Measurements from ENCODE around the gene PLEKHA6. TPM values are rescaled to one million over a fixed set of nuclear protein-coding genes. Genes with fewer than 3 reads are reported as not detected.
A peak's percentile ranks its signal among the peaks of the same experiment; 100 is the strongest.

PLEKHA6 gene
- total RNA-seq, 2 donors from 2014 or later = 24.5 to 49.3 TPM

DNA sequence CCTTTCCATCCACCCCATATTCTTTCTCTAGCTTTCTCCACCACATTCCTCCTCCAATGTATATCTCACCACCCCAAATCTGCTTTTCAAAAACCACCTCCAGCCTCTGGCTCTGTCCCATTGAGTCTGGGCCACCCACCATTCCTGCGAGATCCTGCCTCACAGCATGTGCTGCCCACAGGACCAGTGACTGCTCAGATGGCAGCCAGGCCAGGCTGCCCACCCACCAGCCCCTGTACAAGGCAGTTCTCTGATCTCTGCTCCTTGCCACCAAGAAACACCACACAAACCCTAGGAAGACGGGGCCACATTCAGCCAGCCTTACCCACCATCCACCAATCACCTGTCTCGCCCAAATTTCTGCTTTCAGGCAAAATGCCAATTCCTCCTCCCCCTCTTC lies 53.7 kb downstream of the PLEKHA6 start:
- Histone ChIP-seq H3K4me3 (peak overlapping the region in 1 of 2 donors; percentile 27), H3K4me1 (replicated peaks) (peaks cover 9% of the 10 kb centered on the region), H3K27me3 (replicated peaks; ENCODE audit: insufficient read depth) (no peaks in the 10 kb centered on the region), H3K9me3 (no peaks in the 10 kb centered on the region), H3K36me3 (no peaks in the 10 kb centered on the region), H3K27ac (no peak overlapping the region)
- TF ChIP-seq POLR2A (IDR thresholded peaks at IDR 0.05) (no peak), POLR2AphosphoS5 (IDR thresholded peaks at IDR 0.05) (no peak)
- TF ChIP-seq, protein P1, sequence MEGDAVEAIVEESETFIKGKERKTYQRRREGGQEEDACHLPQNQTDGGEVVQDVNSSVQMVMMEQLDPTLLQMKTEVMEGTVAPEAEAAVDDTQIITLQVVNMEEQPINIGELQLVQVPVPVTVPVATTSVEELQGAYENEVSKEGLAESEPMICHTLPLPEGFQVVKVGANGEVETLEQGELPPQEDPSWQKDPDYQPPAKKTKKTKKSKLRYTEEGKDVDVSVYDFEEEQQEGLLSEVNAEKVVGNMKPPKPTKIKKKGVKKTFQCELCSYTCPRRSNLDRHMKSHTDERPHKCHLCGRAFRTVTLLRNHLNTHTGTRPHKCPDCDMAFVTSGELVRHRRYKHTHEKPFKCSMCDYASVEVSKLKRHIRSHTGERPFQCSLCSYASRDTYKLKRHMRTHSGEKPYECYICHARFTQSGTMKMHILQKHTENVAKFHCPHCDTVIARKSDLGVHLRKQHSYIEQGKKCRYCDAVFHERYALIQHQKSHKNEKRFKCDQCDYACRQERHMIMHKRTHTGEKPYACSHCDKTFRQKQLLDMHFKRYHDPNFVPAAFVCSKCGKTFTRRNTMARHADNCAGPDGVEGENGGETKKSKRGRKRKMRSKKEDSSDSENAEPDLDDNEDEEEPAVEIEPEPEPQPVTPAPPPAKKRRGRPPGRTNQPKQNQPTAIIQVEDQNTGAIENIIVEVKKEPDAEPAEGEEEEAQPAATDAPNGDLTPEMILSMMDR (IDR thresholded peaks at IDR 0.05) = no peak
- 83% methylated on average over 3 of the region's 3 CpGs for WGBS
- intact Hi-C loops (cut with DNase I) = loop anchor here (5.0 kb wide), 1 partner anchor 49 kb away; no protein-coding TSS in a partner anchor
- DNase-seq (ENCODE audit: low spot score) = no peak

GRCh38 chr1:204304067-204304466 lies 55.7 kb downstream of the PLEKHA6 start:
- no peaks in the 10 kb centered on the region for H3K36me3 ChIP-seq
- H3K9me3 ChIP-seq = no peaks in the 10 kb centered on the region
- peaks cover 9% of the 10 kb centered on the region for H3K4me1 ChIP-seq (replicated peaks)
- no peak for DNase-seq (ENCODE audit: low spot score)
- no peak overlapping the region for H3K27ac ChIP-seq
- WGBS = 75% methylated on average over 4 of the region's 4 CpGs
- intact Hi-C loops (cut with DNase I) = no loop called here
- H3K4me3 ChIP-seq = no peak overlapping the region
- TF ChIP-seq, protein P1 (IDR thresholded peaks at IDR 0.05) = no peak
- TF ChIP-seq POLR2AphosphoS5 (IDR thresholded peaks at IDR 0.05) (no peak), POLR2A (IDR thresholded peaks at IDR 0.05) (no peak)
- H3K27me3 ChIP-seq (replicated peaks; ENCODE audit: insufficient read depth) = no peaks in the 10 kb centered on the region

- Histone ChIP-seq H3K27me3 (replicated peaks; ENCODE audit: insufficient read depth) (no peaks in the 10 kb centered on the region), H3K4me3 (no peak overlapping the region), H3K9me3 (no peaks in the 10 kb centered on the region), H3K4me1 (replicated peaks) (peaks cover 9% of the 10 kb centered on the region), H3K36me3 (no peaks in the 10 kb centered on the region), H3K27ac (no peak overlapping the region)
- 98% methylated on average over 3 of the region's 3 CpGs for WGBS
- no peak for TF ChIP-seq POLR2AphosphoS5 (IDR thresholded peaks at IDR 0.05)
- no peak for TF ChIP-seq POLR2A (IDR thresholded peaks at IDR 0.05)
- TF ChIP-seq, protein P1 (IDR thresholded peaks at IDR 0.05) = no peak
- DNase-seq (ENCODE audit: low spot score) = no peak
- intact Hi-C loops (cut with DNase I) = no loop called here
Observed at GRCh38 chr1:204302769-204303168, 57.0 kb downstream of the PLEKHA6 start.

DNA sequence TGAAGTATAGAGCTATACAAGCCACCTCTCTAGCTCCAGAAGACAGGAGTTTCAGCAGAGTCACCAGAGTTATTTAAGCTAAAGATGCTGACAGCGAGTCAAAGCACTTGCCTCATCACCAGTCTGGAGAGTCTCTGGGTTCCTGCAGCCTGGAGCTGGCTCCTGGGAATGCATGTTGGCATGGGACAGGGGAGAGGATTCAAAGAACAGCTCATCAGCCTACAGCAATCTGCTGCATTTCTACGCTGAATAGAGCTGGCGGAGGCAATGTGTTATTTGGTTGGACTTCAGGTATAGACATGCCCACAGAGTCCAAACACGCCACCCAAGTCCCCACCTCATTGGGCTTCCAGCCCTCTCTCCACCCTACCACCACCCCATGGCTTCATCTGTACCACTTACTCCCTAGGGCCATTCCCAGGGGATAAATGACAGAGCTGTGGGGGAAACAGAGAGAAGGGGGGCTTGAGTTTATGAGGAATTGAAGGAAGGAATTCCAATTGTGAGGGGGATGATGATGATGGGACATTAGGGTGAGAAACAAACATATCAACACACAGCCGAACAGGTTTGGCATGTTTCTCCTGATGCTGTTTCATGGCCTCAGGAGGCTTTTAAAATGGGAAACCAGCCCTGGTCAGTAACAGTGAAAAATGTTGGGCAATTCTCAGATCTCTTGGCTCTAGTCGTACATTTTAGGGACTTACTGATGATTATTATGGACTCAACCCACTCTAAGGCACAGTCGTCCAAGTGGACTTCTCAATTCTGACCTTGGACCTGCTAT lies 58.4 kb downstream of the PLEKHA6 start:
- Histone ChIP-seq H3K4me1 (replicated peaks) (peaks cover 9% of the 10 kb centered on the region), H3K9me3 (no peaks in the 10 kb centered on the region), H3K4me3 (no peak overlapping the region), H3K36me3 (no peaks in the 10 kb centered on the region), H3K27me3 (replicated peaks; ENCODE audit: insufficient read depth) (no peaks in the 10 kb centered on the region), H3K27ac (peak overlapping the region; percentile 30 to 65)
- WGBS = 42% methylated on average over 7 of the region's 7 CpGs
- peak; percentile 83 for DNase-seq (ENCODE audit: low spot score)
- intact Hi-C loops (cut with DNase I) = no loop called here
- TF ChIP-seq POLR2AphosphoS5 (IDR thresholded peaks at IDR 0.05) (peak; percentile 67), POLR2A (IDR thresholded peaks at IDR 0.05) (no peak)

- DNase-seq (ENCODE audit: low spot score) = no peak
- intact Hi-C loops (cut with DNase I) = no loop called here
Observed at GRCh38 chr1:204299814-204300365, 59.8 kb downstream of the PLEKHA6 start.

More at GRCh38 chr1:204299814-204300365, 59.8 kb downstream of the PLEKHA6 start:
- Histone ChIP-seq H3K27me3 (replicated peaks; ENCODE audit: insufficient read depth) (no peaks in the 10 kb centered on the region), H3K4me3 (no peak overlapping the region), H3K4me1 (replicated peaks) (peaks cover 9% of the 10 kb centered on the region), H3K36me3 (no peaks in the 10 kb centered on the region), H3K9me3 (no peaks in the 10 kb centered on the region), H3K27ac (no peak overlapping the region)
- WGBS = 60% methylated on average over 3 of the region's 3 CpGs
- TF ChIP-seq POLR2AphosphoS5 (IDR thresholded peaks at IDR 0.05) (no peak), POLR2A (IDR thresholded peaks at IDR 0.05) (no peak)
- TF ChIP-seq, protein P1 (IDR thresholded peaks at IDR 0.05) = no peak

Measured in prostate gland (tissue), 2 donors.